Activated naive CD4-positive, alpha-beta T cell treated with anti-CD3 and anti-CD28 coated beads, Interleukin-2, amount 50 U/mL, for 16 hours (primary cell): Measurements from ENCODE around the gene PHACTR2.
"Not testable (repeated sequence)": the region's sequence is repeated elsewhere in the genome, so short reads cannot be mapped to it uniquely, and the experiment has no call there.

Source experiments
- DNase-seq: peaks from one replicate; pipeline ENCODE4 v3.0.0-alpha.2; 2020

The PHACTR2 gene

DNA sequence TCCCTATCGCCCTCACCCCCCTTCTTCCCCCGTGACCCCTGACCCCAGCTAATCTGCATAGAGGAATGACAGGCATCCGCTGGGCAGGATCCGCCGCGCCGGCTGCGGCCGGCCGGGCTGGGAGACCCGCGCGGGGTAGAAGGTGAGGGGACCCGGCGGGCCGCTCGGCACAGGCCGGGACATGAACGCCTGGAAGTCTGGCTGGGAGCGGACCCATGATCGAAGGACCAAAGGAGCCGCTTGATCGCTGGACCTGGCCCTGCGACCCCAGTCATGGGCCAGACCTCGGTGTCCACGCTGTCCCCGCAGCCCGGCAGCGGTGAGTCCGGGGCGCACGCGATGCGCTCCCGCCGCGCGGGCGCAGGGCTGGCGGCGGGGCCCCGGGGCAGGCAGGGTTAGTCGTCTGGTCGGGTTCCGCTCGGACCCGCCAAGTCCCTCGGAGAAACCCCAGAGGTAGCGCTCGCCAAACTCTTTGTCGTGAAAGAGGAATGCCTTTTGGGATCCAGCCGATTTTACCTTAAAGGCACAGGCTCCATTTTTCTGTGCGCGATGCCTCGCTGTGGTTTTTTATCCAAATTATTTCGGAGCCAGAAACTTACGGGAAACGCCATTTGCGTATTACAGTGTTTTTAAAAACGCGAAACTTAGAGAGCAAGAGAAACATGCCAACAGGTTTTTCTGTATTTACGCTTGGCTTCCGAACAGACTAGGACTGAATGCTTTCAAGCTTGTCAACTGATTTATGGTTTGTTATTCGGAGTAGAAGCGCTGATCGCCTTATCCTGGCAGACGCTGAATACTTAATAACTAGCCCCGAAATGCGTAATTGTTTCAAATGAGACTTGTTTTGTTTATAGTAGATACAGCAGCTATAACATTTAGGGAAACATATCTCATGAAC lies at the start of gene PHACTR2:
TSS of gene PHACTR2 (plus strand) at position 75 of the 901 bp plus-strand sequence. CDS start at position 274, 199 bp downstream.
- DNase-seq: peak; percentile 56

DNA sequence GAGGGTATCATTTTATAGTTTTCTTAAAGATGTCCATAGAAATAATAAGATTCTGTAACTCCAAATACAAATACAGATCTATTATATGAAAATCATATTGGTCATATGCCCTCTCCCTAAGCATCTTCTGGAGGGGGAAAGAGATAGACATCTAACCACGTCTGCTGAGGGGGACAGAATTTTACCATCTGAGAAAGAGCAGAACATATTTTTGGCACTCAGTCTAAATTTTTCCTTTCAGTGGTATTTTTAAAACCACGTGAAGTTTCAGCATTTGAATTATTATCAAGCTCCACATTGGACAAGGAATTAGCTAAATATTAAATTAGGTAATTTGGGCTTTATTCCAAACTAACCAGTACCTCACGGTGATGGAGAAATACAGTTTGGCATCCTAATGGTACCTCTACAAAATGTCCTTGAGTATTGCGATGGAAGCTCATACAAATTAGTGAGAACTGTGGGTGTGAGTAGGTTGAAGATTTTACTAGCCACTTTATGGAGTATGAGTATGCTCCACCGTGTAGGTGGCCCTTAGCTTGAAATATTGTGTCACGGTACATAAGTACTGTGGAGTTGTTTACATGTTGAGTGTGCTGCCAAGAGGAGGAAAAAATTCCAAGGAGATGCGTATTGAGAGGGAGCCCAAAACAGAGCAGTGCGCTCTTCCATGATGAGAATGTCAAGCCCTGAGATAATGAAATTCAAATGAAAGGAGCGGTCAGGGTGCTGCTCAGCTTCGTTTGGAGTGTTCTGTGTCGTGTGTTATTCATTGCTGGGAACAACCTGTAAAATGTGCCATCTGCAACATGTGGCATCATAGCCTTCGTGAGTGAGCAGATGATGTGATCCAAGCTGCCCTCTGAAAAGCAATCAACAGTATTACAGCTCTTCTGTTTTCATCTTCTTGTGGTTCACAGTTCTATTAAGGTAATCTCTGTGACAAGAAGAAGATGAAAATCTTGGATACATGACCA lies 48.4 kb upstream of the PHACTR2 start:
- DNase-seq: no peak

DNA sequence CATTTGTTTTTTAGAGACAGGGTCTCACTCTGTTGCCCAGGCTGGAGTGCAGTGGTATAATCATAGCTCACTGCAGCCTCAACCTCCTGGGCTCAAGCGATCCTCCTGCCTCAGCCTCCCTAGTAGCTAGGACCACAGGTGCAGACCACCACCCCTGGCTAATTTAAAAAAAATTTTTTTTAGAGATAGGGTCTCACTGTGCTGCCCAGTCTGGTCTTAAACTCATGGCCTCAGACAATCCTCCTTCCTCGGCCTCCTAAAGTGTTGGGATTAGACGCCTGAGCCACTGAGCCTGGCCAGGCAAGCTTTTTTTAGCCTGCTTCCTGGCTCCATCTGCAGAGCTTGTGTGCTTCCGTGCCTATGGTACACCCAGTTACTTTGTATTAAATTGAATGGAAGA lies 46.6 kb upstream of the PHACTR2 start:
- not testable (repeated sequence) for DNase-seq

DNA sequence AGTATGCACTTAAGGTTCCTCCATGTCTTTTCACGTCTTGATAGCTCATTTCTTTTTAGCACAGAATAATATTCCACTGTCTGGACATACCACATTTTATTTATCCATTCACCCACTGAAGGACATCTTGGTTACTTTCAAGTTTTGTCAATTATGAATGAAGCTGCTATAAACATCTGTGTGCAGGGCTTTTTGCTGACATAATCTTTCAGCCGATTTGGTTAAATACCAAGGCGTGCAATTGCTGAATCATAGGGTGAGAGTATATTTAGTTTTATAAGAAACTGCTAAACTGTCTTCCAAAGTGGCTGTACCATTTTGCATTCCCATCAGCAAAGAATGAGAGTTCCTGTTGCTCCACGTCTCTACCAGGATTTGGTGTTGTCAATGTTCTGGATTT lies 44.9 kb upstream of the PHACTR2 start:
- DNase-seq: no peak

DNA sequence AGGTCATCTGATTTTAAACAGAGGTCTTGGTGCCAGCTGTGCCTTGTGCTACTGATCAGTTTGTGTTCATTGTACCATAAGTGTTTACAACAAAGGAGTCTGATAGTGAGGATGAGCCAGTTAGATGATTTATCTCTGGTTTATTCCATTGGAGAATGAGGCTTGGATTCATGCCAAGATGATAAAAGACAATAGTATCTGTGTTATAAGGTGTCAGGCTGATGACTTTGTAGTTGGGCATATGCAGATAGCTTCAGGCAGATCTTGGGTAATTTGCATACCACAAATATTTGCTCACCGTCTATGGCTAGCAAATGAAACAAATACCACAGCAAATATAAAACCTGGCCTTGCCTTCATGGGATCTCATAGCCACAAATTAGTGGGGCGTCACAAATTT lies 43.3 kb upstream of the PHACTR2 start:
- no peak for DNase-seq

DNA sequence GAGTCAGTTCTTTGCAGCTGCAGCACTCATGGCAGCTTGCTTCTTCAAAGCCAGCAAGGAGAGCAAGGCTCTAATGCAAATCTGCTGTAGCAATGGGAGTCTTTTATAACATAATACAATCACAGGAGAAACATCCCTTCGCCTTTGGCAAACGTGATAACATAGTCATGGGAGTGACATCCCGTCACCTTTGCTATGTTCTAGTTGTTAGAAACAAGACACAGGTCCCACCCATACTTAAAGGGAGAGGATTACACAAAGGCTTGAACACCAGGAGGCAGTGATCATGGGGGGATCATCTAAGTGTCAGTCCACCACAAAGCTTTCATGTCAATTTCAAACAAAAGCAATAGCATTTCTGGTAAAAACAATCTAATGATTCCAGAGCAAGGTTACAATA lies 40.1 kb upstream of the PHACTR2 start:
- no peak for DNase-seq

DNA sequence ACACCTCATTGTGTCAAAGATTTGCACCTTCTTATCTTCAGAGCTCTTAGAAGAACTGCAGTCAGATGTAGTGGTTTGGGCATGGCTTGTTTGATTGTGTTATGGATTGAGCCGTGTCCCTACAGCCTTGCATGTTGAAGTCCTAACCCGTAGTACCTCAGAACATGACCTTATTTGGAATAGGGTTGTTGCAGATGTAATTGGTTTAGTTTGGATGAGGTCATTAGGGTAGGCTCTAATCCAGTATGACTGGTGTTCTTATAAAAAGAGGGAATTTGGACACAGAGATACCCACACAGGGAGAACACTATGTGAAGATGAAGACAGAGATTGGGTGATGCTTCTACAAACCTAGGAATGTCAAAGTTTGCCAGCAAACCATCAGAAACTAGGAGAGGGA lies 35.4 kb upstream of the PHACTR2 start:
- DNase-seq: no peak

DNA sequence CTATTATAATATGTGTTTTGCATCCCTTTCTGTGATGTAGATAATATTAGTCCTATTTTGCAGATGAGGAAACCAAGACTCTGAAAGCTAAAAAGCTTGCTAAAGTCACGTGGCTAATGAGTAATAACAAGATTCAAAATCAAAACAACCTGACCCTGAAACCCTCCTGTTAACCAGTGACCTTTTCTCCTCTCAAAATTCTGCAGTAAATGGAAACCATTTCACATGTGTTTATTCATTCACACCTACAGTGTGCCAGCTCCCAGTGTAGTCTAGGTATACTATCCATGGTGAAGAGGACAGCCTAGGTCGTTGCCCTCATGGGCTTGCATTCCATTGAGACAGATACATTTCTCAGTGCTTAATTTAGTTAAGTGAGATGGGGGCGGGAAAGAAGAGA lies 30.6 kb upstream of the PHACTR2 start:
- DNase-seq: no peak

DNA sequence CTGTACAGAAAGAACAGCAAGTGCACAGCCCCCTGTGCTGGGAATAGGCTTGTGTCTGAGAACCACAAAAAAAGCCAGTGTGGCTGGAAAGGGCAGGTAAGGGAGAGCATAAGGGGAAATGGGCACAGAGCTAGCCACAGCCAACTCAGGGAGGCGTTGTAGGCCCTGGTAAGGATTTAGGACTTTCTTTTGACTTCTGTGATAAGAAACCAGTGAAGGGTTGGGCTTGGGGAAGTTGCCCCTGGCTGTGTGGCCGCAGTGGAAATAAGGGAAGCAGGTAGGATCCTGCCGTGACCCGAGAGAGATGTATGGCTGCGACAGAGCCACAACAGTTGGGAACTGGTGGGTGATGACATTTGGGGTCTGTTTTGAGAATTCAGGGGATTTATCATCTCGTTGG lies 30.0 kb upstream of the PHACTR2 start:
- DNase-seq: no peak

DNA sequence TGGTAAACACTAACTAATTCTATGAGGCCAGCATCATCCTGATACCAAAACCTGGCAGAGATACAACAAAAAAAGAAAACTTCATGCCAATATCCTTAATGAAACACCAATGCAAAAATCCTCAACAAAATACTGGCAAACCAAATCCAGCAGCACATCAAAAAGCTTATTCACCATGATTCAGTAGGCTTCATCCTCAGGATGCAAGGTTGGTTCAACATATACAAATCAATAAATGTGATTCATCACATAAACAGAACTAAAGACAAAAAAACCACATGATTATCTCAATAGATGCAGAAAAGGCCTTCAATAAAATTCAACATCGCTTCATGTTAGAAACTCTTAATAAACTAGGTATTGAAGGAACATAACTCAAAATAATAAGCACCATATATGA lies 28.4 kb upstream of the PHACTR2 start:
- not testable (repeated sequence) for DNase-seq

DNA sequence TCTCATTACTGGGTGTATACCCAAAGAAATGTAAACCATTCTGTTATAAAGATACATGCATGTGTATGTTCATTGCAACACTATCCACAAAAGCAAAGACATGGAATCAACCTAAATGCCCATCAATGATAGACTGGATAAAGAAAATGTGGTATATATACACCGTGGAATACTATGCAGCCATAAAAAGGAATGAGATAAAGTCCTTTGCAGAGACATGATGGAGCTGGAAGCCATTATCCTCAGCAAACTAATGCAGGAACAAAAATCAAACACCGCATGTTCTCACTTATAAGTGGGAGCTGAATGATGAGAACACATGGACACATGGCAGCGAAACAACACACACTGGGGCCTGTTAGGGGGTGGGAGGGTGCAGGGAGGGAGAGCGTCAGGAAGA lies 26.4 kb upstream of the PHACTR2 start:
- DNase-seq: not testable (repeated sequence)

DNA sequence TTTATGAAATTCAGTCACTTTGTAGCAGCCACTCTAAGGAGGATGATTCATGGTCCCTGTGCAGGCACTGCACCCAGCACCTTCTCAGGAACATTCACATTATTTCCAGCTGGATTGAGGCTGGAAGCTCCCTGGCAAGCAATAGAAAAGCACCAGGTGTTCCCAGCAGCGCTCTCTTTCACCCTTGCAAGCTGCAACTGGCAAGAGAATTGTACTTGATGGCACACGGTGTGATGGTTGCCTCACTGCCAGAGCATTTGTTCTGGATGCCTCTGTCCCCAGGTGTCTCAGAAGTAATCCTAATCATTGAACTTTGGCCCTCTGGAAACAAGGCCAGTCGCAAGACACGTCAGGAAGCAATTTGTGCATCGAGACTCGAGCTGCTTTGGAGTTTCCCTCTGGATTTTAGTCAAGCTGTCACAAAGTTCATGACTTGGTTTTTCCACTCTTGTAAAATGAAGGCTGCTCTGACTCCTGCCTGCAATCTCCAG lies 24.9 kb upstream of the PHACTR2 start:
- DNase-seq: no peak

DNA sequence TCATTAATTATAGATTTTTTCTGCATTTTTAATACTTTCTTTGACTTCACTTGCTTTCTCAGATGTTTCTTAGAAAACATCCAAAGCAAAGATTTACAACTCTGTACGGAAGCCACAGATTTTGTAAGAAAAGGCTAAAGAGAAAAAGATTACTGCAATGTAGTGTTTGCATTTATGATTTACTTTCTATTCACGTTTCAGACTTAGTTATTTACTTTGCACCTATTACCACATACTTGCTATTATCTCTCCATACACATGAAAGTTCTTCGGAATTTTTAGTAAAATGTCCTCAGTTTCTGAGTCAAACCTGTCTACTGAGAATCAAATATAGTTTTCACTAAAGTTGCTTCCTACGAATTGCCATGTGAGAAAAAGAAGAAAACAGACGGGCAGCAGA lies 22.2 kb upstream of the PHACTR2 start:
- DNase-seq: no peak

DNA sequence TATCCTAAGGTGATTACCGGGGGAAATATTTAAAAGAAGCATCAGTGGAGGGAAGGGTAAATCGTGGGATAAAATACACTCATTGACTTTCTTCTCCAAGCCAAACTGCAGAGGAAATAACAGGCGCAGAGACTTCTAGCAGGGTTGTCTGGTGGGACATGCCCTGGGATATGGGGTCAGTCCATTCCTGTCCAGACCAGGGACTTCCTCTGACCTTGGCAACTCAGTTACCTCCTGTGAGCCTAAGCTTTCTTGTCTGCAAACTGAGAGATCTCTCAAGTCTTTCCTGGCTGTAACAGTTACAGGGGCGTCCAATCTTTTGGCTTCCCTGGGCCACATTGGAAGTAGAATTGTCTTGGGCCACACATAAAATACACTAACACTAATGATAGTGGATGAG lies 21.7 kb upstream of the PHACTR2 start:
- no peak for DNase-seq

DNA sequence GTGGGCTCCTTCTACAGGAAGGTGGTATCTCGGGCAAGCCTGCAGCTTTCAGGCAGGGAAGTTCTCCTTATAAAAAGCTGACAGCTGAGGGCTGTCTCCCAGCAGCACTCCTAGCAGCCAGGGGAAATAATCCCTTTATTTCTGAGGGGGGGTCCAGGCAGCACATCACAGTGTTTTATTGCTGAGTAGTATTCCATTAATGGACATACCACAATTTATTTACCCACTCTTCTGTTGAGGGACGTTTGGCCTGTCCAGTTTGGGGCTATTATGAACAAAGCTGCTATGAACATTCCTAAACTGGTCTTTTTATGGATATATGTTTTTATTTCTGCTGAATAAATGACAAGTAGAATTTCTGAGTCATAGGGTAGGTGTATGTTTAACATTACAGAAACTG lies 20.0 kb upstream of the PHACTR2 start:
- no peak for DNase-seq

DNA sequence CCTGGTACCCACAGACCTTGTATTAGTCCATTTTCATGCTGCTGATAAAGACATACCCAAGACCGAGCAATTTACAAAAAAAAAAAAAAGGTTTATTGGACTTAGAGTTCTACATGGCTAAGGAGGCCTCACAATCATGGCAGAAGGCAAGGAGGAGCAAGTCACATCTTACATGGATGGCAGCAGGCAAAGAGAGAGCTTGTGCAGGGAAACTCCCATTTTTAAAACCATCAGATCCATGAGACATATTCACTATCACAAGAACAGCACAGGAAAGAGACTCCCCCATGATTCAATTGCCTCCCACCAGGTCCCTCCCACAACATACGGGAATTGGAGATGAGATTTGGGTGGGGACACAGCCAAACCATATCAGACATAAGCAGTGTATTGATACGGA lies 17.6 kb upstream of the PHACTR2 start:
- not testable (repeated sequence) for DNase-seq

DNA sequence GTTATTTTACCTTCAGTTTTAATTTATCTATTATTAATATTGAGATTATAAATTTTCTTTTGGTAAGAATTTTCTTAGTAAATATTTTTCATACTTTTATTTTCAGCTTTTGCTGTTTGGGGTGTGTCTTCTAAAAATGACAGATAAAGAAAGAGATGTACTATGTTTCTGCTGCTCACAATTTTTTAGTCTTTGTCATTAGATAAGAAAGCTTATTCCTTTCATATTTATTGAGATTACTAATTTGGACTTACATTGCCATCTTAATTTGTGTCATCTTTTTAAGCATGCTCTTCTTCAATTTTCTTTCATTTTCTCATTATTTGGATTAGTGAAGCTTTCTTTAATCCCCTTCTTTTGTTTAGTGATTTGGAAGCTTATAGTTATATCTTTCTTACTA lies 13.6 kb upstream of the PHACTR2 start:
- no peak for DNase-seq

DNA sequence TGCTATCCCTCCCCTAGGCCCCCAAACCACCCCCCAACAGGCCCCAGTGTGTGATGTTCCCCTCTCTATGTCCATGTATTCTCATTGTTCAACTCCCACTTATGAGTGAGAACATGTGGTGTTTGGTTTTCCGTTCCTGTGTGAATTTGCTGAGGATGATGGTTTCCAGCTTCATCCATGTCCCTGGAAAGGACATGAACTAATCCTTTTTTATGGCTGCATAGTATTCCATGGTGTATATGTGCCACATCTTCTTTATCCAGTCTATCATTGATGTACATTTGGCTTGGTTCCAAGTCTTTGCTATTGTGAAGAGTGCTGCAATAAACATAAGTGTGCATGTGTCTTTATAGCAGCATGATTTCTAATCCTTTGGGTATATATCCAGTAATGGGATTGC lies 11.8 kb upstream of the PHACTR2 start:
- DNase-seq: not testable (repeated sequence)

DNA sequence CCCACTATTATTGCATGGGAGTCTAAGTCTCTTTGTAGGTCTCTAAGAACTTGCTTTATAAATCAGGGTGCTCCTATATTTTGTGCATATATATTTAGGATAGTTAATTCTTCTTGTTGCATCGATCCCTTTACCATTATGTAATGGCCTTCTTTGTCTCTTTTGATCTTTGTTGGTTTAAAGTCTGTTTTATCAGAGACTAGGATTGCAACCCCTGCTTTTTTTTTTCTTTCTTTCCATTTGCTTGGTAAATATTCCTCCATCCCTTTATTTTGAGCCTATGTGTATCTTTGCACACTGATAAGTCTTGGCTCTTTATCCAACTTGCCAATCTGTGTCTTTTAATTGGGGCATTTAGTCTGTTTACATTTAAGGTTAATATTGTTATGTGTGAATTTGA lies 8.3 kb upstream of the PHACTR2 start:
- DNase-seq: not testable (repeated sequence)

DNA sequence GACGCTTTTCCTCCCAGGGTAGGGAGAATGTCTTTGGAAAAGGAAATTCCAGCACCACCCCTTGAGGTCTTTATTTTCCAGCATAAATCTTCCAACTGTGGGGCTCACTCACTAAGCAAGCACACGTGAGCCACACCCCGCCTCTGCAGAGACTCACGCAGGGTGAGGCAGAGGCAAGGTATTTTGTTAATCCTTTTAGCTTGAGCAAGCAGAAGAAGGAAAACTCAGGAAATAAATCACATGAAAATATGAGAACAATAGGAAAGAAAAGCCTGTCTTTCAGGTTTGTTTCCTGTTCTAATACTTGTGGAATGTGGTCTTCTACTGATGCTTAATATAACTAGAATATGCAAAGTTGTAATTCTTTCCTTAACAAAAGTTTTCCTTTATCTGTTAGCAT lies 4.1 kb upstream of the PHACTR2 start:
- no peak for DNase-seq

DNA sequence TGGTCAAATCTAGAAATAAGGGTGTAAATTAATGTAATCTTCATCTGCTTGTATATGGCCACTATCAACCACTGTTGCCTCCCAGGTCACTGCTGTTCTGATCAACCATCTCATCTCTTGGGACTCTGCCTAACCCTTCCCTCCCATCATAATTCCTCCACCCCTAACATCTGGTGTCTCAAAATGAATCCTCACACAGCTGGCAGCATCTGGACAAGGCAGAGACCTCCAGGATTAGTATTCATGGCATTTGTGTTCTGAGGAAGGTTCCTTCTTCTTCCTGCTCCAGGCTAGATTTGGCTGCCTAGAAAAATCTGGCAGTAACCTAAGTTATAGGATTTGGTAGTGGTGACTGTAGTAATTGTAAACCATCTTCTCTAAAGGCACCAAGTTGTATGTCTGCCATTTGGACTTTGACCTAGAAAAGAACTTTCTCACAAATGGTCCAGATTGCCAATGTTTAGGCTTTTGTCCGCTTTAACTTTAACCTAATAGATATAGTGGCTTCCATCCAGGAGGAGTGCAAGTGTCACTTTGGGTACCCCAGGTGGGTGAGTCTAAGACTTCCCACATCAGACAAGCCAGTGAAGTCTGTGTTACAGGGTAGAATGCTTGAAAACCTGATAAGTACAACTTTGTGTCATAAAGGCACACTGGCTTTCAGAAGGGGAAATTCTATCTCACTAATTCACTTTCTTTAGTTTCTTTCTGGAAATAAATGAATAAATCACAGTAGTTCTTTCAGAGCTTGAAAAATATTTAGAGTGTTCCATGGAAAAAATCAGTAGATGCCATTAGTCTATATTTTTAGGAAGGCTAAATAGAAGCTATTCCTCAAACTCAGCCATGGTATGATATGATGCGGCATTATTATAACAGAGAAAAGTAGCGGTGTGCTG lies 3.0 kb upstream of the PHACTR2 start:
- DNase-seq: no peak

DNA sequence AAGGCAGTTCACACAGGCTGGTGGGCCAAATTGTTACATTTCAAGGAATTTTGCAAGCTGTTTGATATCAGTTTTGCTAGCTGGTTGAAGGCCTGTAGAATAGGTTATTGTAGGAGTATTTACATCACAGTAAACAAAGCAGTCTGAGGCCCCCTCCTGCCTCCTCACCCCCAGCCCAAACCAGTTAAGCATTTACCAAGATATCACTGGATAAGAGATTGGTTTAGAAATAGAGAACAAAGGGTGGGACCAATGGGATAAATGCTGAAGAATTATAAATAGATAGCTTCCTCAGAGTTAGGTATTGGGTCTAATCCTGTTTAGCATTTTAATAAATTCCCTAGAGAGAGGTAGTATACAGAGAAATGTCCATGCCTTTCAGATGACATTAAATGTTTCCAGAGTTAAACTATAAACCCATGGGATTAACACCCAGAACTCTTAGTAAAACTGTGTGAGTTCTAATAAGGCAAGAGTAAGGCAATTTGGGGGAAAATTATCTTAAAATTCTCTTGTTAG lies 2.3 kb upstream of the PHACTR2 start:
- no peak for DNase-seq
